Lower leg skin (tissue), 4 donors: ENCODE results near the gene SLC17A9. TPM values are rescaled to one million over a fixed set of nuclear protein-coding genes. Genes with fewer than 3 reads are reported as not detected.
"Not testable (repeated sequence)": the region's sequence is repeated elsewhere in the genome, so short reads cannot be mapped to it uniquely, and the experiment has no call there.

Experiments used
- DNase-seq, 2 donors: peaks; one replicate each; pipeline ENCODE4 v3.0.0-alpha.2; 2019; ENCODE audit warnings: low spot score in 2 of 2
- H3K4me3 ChIP-seq: fragments of 200-600 bp; sonication (generic); 2 replicates; pipeline ENCODE4 v1.5.1; 2017; ENCODE audit warnings: mild to moderate bottlenecking, low read depth; ENCODE audit not compliant: poor library complexity, severe bottlenecking
- POLR2A ChIP-seq, 2 donors: fragments of 450-650 bp; IDR thresholded peaks; one replicate each; pipeline ENCODE4 v1.6.1; 2016 to 2017; ENCODE audit warnings: antibody characterized with exemption in 2 of 2, mild to moderate bottlenecking in 1 of 2, moderate library complexity in 1 of 2
- WGBS, 2 donors: methylation state at CpG; one replicate each; pipeline ENCODE4 v1.1.5; 2018; 5-methylcytosine and 5-hydroxymethylcytosine counted together
- intact Hi-C: fragments of 100-400 bp; cut with DNase I; formaldehyde crosslinking; loops from one replicate; pipeline ENCODE4 v1.15.0; 2023; ENCODE audit warnings: low total_unique reads
- total RNA-seq, 4 donors: library from RNA; depleted of rRNA; stranded (reverse); fragments of >200 nt; gene quantifications; one replicate each; pipeline ENCODE4 v1.1.0, GENCODE V29; 2016
- TF ChIP-seq, protein P1 (sequence below), 3 donors: fragments of 450-650 bp; IDR thresholded peaks; one replicate each; pipeline ENCODE4 v1.5.1; 2016; ENCODE audit warnings: antibody characterized with exemption in 3 of 3, mild to moderate bottlenecking in 3 of 3, moderate library complexity in 2 of 3

The SLC17A9 gene
- total RNA-seq, 4 donors from 2014 or later: 0.46 to 1.1 (median 0.73) TPM

DNA sequence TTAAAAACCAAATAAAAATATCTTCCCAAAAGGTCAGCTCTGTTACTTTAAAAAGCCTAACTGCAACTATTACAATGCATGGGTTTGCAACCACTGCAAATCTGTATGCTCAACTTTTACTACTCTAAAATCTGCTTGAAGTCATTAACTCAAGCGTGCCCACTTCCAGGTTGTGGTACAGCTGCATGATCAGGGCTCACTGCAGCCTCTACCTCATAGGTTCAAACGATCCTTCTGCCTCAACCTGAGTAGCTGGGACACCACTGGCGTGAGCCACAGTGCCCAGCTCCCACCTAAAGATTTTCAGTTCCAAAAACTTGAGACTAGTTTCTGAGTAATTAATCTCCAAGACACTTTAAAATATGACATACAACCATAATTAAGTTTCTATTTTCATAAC is 34.4 kb upstream of the SLC17A9 start:
- TF ChIP-seq, protein P1, sequence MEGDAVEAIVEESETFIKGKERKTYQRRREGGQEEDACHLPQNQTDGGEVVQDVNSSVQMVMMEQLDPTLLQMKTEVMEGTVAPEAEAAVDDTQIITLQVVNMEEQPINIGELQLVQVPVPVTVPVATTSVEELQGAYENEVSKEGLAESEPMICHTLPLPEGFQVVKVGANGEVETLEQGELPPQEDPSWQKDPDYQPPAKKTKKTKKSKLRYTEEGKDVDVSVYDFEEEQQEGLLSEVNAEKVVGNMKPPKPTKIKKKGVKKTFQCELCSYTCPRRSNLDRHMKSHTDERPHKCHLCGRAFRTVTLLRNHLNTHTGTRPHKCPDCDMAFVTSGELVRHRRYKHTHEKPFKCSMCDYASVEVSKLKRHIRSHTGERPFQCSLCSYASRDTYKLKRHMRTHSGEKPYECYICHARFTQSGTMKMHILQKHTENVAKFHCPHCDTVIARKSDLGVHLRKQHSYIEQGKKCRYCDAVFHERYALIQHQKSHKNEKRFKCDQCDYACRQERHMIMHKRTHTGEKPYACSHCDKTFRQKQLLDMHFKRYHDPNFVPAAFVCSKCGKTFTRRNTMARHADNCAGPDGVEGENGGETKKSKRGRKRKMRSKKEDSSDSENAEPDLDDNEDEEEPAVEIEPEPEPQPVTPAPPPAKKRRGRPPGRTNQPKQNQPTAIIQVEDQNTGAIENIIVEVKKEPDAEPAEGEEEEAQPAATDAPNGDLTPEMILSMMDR (IDR thresholded peaks at IDR 0.05): no peak
- TF ChIP-seq POLR2A (IDR thresholded peaks at IDR 0.05): no peak
- no peak overlapping the region for H3K4me3 ChIP-seq
- no peak for DNase-seq
- intact Hi-C loops: no loop called here
- 43 to 54% methylated on average over 3 of the region's 3 CpGs for WGBS, 2 donors

DNA sequence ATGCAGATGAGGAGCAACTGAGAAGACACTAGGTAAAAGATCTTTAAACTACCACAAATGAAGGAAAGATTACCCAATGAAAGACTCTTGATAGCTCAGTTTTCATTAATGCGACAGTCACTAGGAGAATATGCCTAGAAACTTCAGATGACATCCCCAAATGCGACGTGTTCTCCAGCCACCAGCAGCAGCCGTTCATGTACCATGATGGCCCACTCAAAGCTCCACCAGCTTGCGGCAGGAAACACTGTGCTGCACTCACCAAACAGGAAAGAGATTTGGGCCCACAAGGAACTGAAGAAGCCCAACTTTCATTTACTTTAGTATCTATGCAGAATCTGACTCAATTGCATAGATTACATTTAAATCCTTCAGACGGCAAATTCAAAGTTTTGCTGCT is 33.7 kb upstream of the SLC17A9 start:
- H3K4me3 ChIP-seq: no peak overlapping the region
- no peak for DNase-seq
- intact Hi-C loops: no loop called here
- 74 to 75% methylated on average over 6 of the region's 6 CpGs for WGBS, 2 donors
- TF ChIP-seq, protein P1 (IDR thresholded peaks at IDR 0.05): no peak
- TF ChIP-seq POLR2A (IDR thresholded peaks at IDR 0.05): no peak

DNA sequence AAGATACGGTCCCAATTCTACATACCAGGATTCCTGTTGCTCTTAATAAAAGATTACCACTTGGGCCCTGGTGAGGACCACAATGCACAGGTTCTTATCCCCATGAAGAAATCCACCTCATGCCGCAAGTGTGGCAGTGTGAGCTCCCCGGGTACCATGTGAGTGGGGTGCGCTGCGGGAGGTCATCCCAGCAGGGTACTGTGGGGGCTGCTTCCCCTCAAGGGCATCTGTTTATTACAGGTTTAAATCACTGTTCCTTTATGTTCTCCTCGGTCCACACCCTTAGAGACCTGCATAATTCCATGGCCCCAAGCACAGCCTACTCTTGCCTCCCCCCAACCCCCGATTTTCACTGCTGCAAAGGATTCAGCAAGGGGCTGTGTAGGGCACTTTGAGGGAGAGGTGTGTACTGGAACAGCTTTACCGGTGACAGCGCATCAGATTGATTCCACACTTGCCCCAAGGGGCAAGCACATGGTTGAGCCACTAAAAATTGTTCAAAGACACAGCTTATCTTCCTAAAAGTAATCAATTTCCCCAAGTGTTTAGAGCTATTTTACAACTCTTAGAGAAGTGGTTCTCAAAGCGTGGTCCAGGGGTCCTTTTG is 32.4 kb upstream of the SLC17A9 start:
- TF ChIP-seq POLR2A (IDR thresholded peaks at IDR 0.05): no peak
- TF ChIP-seq, protein P1 (IDR thresholded peaks at IDR 0.05): no peak
- intact Hi-C loops: no loop called here
- H3K4me3 ChIP-seq: no peak overlapping the region
- DNase-seq: no peak
- WGBS, 2 donors: 66 to 67% methylated on average over 10 of the region's 10 CpGs

DNA sequence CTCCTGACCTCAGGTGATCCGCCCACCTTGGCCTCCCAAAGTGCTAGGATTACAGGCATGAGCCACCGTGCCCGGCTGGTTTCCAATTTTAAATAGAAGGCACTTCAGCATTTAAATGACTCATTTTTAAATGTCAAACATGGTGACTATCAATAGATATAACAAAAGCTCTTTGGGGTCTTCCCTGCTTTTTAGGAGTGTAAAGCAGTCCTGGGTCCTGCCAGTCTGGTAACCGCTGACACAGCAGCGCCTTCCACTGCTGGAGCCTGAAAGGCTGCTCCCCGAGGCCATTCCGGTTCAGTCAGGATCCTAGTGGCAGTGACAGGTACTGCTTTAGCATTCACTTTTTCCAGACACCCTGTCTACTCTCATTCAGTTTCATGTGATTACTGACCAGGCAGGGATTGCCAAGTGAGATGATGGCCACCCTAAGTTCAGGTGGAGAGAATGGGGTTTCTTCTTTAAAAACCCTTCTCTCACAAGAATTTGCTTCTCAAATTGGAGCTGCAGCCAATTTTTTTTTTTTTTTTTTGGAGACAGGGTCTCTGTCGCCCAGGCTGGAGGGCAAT is 31.3 kb upstream of the SLC17A9 start:
- no peak overlapping the region for H3K4me3 ChIP-seq
- intact Hi-C loops: no loop called here
- TF ChIP-seq, protein P1 (IDR thresholded peaks at IDR 0.05): no peak
- TF ChIP-seq POLR2A (IDR thresholded peaks at IDR 0.05): no peak
- DNase-seq: peak in 1 of 2 donors; percentile 56
- WGBS, 2 donors: 34 to 44% methylated on average over 8 of the region's 8 CpGs

DNA sequence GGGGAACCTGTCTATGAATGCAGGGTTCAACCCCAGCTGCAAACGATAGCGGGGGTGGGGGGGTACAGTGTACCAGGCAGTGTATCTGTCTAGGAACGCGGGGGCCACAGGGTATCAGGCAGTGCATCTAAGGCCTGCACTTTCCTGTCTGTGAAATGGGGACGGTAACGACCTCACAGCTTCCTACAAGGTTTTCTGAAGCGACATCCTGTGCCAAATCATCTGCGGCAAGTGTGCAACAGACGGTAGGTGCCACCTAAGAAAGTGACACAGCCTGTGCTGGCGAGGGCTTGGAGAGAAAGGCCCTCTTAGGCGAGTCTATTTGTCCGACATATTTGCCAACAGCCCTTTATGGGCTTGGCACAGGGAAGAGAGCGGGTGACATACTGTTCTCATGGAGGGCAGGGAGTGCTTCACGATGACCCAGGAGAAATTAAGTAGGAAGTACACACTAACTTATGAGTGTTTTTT is 30.0 kb upstream of the SLC17A9 start:
- intact Hi-C loops: no loop called here
- no peak for DNase-seq
- 62 to 65% methylated on average over 14 of the region's 14 CpGs for WGBS, 2 donors
- TF ChIP-seq, protein P1 (IDR thresholded peaks at IDR 0.05): no peak
- TF ChIP-seq POLR2A (IDR thresholded peaks at IDR 0.05): no peak
- H3K4me3 ChIP-seq: no peak overlapping the region

DNA sequence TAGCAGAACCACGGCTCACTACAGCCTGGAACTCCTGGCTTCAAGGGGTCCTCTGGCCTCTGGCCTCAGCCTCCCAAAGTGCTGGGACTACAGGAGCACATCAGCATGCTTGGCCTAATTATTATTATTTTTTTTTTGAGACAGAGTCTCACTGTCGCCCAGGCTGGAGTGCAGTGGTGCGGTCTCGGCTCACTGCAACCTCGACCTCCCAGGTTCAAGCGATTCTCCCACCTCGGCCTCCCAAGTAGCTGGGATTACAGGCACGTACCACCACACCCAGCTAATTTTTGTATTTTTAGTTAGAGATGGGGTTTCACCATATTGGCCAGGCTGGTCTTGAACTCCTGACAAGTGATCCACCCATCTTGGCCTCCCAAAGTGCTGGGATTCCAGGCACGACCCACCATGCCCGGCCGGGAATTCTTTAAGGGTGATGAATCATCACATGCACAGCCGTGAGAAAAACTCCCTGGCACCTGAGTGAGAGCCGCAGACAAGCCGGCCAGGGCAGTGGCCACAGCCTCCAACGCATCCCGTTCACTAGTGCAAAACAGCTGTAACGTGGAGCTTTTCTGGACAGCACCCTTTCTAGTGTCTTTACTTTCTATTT is 29.3 kb upstream of the SLC17A9 start:
- 43 to 50% methylated on average over 17 of the region's 17 CpGs for WGBS, 2 donors
- H3K4me3 ChIP-seq, intact Hi-C loops: not testable (repeated sequence)
- DNase-seq: peak; percentile 54 to 92
